Activated naive CD4-positive, alpha-beta T cell treated with anti-CD3 and anti-CD28 coated beads, Interleukin-2, amount 10 ng/mL, durations not matched to agents 7 days and 5 days (primary cell): ENCODE data around the gene TMEM132A.
A peak's percentile ranks its signal among the peaks of the same experiment; 100 is the strongest.

ENCODE experiments used
- CTCF ChIA-PET: fragments of 350-600 bp; sonication (Branson Sonifier 250); formaldehyde crosslinking; loops from one replicate; lab custom pipeline; 2021; ENCODE audit warnings: antibody characterized with exemption; lab: Charles Lee
- DNase-seq: peaks from one replicate; pipeline ENCODE4 v3.0.0-alpha.2; 2020
- H3K27ac Mint-ChIP-seq: one replicate; pipeline ENCODE4 v1.8.0; 2021; ENCODE audit warnings: mild to moderate bottlenecking, moderate library complexity, mixed read lengths
- H3K27me3 Mint-ChIP-seq: one replicate; pipeline ENCODE4 v1.8.0; 2021; ENCODE audit warnings: mild to moderate bottlenecking, mixed read lengths
- H3K36me3 Mint-ChIP-seq: one replicate; pipeline ENCODE4 v1.8.0; 2021; ENCODE audit warnings: mixed read lengths
- H3K4me1 Mint-ChIP-seq: one replicate; pipeline ENCODE4 v1.8.0; 2021; ENCODE audit warnings: mixed read lengths
- H3K4me3 Mint-ChIP-seq: one replicate; pipeline ENCODE4 v1.8.0; 2021; ENCODE audit warnings: mild to moderate bottlenecking, moderate library complexity, mixed read lengths
- H3K9me3 Mint-ChIP-seq: one replicate; pipeline ENCODE4 v1.8.0; 2021; ENCODE audit warnings: mixed read lengths

Gene TMEM132A

DNA sequence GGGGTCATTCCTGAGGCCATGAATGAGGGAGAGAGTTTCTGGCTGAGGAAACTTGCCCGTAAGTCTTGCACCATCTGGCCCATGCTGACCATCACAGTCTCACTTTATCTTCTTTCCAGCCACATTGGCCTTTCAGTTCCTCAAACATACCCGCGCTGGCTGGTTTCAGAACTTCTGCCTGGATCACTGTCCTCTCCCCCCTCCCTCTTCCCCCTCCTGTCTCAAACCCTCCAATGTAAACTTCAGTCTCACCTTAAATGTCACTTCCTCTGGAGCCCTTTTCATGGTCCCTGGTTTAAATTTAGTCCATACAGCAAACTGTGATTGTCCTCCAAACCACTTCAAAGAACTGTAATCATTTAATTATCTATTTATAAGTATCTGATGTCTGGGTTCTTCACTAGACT lies 14.0 kb upstream of the TMEM132A start:
- DNase-seq, result no peak
- CTCF ChIA-PET, result no interaction called here
- peaks cover under 1% of the 10 kb centered on the region for H3K36me3 Mint-ChIP-seq
- H3K27me3 Mint-ChIP-seq, result peaks cover 22% of the 10 kb centered on the region
- no peak overlapping the region for H3K27ac Mint-ChIP-seq
- H3K4me3 Mint-ChIP-seq, result no peak overlapping the region
- no peaks in the 10 kb centered on the region for H3K9me3 Mint-ChIP-seq
- peaks cover 52% of the 10 kb centered on the region for H3K4me1 Mint-ChIP-seq

- no peaks in the 10 kb centered on the region for H3K9me3 Mint-ChIP-seq
- peaks cover 54% of the 10 kb centered on the region for H3K4me1 Mint-ChIP-seq
- no peak overlapping the region for H3K27ac Mint-ChIP-seq
- CTCF ChIA-PET, result interaction anchor here (5.5 kb wide), 1 partner anchor 8 kb away, joined by 57 read pairs; the partner anchor contains the start of gene PRPF19
- peaks cover 22% of the 10 kb centered on the region for H3K27me3 Mint-ChIP-seq
- no peak for DNase-seq
- no peak overlapping the region for H3K4me3 Mint-ChIP-seq
- peaks cover 2% of the 10 kb centered on the region for H3K36me3 Mint-ChIP-seq
These were observed 13.4 kb upstream of the TMEM132A start for GRCh38 chr11:60910711-60911380.

GRCh38 chr11:60912223-60912850 lies 11.9 kb upstream of the TMEM132A start:
- peaks cover 4% of the 10 kb centered on the region for H3K36me3 Mint-ChIP-seq
- no peaks in the 10 kb centered on the region for H3K9me3 Mint-ChIP-seq
- peak overlapping the region; percentile 77 for H3K27ac Mint-ChIP-seq
- CTCF ChIA-PET, result interaction anchor here (1.2 to 5.5 kb wide), 3 partner anchors 9 to 80 kb away, joined by 3 to 57 read pairs (median 4); partner anchors contain the start of gene PRPF19
- peaks cover 57% of the 10 kb centered on the region for H3K4me1 Mint-ChIP-seq
- H3K27me3 Mint-ChIP-seq, result peaks cover 22% of the 10 kb centered on the region
- no peak for DNase-seq
- H3K4me3 Mint-ChIP-seq, result no peak overlapping the region

- H3K4me1 Mint-ChIP-seq, result peaks cover 54% of the 10 kb centered on the region
- peak overlapping the region; percentile 92 for H3K4me3 Mint-ChIP-seq
These were observed 11.3 kb upstream of the TMEM132A start for GRCh38 chr11:60912851-60913528.

DNA sequence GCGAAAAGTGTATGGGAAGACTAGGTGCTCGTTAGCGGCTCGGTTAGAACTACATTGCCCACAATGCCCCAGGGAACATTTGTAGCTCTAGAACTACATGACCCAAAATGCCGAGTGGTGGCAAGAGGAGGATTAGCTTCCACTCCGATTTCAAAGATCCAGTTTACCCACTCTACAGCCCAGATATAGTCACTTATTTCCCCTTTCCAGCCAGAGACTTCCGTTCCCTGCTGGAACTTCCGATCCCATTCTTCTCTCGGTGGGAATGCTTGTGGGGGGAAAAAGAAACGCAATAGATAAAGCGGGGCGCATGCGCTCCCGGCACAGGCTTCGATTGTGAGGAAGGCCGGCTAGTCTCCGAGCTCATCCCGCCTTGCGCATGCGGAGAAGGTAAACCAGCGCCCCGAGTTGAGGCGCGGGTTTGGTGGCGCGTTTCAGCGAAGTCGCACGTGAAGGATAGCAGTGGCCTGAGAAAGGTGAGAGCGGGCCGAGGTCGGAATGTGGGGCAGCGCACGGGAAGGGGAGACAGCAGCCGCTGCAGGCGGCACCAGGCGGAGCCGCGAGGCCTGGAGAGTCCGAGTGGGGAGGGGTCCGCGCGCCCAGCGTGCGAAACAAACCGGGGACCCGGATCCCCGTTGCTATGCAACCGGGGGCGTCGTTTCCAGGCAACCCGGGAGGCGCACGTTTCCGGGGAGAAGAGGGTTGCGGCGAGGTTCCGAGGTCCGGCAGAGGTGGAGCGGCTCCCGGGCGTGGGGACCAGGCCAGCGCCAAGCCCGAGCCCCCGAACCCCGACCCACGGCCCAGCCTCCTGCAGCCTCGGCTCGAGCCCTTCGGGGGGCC lies 10.2 kb upstream of the TMEM132A start, which contains the start of gene TMEM109:
Gene TMEM109, plus strand, starts transcription at position 366 of the 840 bp plus-strand sequence. CDS start 5,536 bp downstream, outside the sequence.
- H3K36me3 Mint-ChIP-seq, result peaks cover 4% of the 10 kb centered on the region
- H3K27ac Mint-ChIP-seq, result peak within 1 kb of the TSS; percentile 96
- peaks cover 11% of the 10 kb centered on the region for H3K27me3 Mint-ChIP-seq
- peaks cover 57% of the 10 kb centered on the region for H3K4me1 Mint-ChIP-seq
- CTCF ChIA-PET, result interaction anchor here (0.7 to 5.5 kb wide), 6 partner anchors 11 to 472 kb away, joined by 3 to 57 read pairs (median 4); partner anchors contain the start of gene PRPF19
- DNase-seq, result peak; percentile 91
- H3K4me3 Mint-ChIP-seq, result peak within 1 kb of the TSS; percentile 92
- no peaks in the 10 kb centered on the region for H3K9me3 Mint-ChIP-seq

More at GRCh38 chr11:60912851-60913528, 11.3 kb upstream of the TMEM132A start:
- H3K27me3 Mint-ChIP-seq, result peaks cover 18% of the 10 kb centered on the region
- CTCF ChIA-PET, result interaction anchor here (0.6 to 5.5 kb wide), 6 partner anchors 10 to 473 kb away, joined by 3 to 57 read pairs (median 4); partner anchors contain the start of gene PRPF19
- no peak for DNase-seq
- H3K27ac Mint-ChIP-seq, result peak overlapping the region; percentile 96
- H3K9me3 Mint-ChIP-seq, result no peaks in the 10 kb centered on the region
- peaks cover 4% of the 10 kb centered on the region for H3K36me3 Mint-ChIP-seq

- CTCF ChIA-PET, result interaction anchor here (0.8 to 5.5 kb wide), 14 partner anchors 12 to 471 kb away, joined by 3 to 57 read pairs (median 4); partner anchors contain the start of gene PRPF19
- DNase-seq, result peak; percentile 58
- H3K36me3 Mint-ChIP-seq, result peaks cover 4% of the 10 kb centered on the region
- H3K27me3 Mint-ChIP-seq, result peaks cover 7% of the 10 kb centered on the region
- H3K9me3 Mint-ChIP-seq, result no peaks in the 10 kb centered on the region
- H3K27ac Mint-ChIP-seq, result peak overlapping the region; percentile 95
- peaks cover 60% of the 10 kb centered on the region for H3K4me1 Mint-ChIP-seq
- peak overlapping the region; percentile 92 for H3K4me3 Mint-ChIP-seq
These were observed 9.5 kb upstream of the TMEM132A start for GRCh38 chr11:60914633-60915247.

DNA sequence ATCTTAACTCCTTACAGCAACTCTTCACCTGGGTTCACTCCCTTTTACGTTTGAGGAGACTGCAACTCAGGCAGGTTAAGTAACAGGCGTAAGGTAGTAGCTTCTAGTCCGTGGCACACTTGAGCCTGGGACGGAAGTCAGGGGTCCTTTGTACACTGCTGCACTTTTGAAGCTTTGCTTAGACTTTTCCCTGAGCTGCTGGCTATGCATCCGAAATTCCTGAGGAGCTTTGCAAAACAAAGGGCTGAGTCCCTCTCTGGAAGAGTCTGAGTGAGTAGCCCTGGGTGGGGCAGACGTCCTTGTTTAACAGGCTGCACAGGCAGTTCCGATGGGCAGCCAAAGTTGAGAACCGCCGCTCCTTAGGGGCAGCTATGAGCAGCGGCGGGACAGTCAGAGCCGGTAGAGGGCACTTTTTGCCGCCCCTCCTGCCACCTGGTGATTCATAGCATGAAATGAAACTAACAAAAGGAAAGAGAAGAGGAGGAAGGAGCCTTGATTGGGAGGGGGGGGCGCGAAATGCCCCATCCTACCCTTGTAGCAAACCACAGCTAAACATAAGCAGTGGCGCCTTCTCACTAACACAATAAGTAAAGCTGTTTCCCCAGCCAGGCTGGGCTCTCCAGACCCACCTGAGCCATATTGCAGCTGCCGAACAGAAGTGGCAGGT lies 8.9 kb upstream of the TMEM132A start:
- H3K4me1 Mint-ChIP-seq, result peaks cover 58% of the 10 kb centered on the region
- DNase-seq, result peak; percentile 88
- CTCF ChIA-PET, result interaction anchor here (0.7 to 5.5 kb wide), 15 partner anchors 8 to 276 kb away, joined by 3 to 57 read pairs (median 3); partner anchors contain the start of gene PRPF19
- H3K9me3 Mint-ChIP-seq, result no peaks in the 10 kb centered on the region
- H3K27me3 Mint-ChIP-seq, result peaks cover under 1% of the 10 kb centered on the region
- H3K36me3 Mint-ChIP-seq, result peaks cover 5% of the 10 kb centered on the region
- peak overlapping the region; percentile 92 for H3K4me3 Mint-ChIP-seq
- peak overlapping the region; percentile 95 for H3K27ac Mint-ChIP-seq

GRCh38 chr11:60916669-60917206 lies 7.5 kb upstream of the TMEM132A start:
- H3K27me3 Mint-ChIP-seq, result no peaks in the 10 kb centered on the region
- H3K4me1 Mint-ChIP-seq, result peaks cover 48% of the 10 kb centered on the region
- no peaks in the 10 kb centered on the region for H3K9me3 Mint-ChIP-seq
- CTCF ChIA-PET, result interaction anchor here (2.7 kb wide), 1 partner anchor 86 kb away, joined by 9 read pairs; no protein-coding TSS in a partner anchor
- H3K36me3 Mint-ChIP-seq, result peaks cover 12% of the 10 kb centered on the region
- no peak overlapping the region for H3K27ac Mint-ChIP-seq
- no peak for DNase-seq
- peak overlapping the region; percentile 28 for H3K4me3 Mint-ChIP-seq

DNA sequence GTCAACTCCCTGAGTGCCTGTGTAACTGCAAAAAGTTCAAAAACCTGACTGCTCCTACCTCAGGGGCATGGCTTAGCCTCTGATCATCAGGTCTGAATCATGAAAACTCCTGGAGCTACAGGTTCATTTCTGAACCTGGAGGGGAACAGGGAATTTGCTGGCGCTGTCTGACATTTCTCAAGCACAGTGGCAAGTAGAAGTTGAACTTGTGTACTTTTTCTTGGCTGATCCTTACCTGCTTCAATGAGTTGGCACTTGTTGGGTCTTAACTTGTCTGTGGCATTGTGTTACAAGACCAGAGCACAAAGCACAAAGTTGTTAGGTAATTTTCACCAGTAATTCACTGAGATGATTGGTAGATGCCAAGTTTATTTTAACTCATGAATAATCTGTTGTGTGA lies 7.0 kb upstream of the TMEM132A start:
- Mint-ChIP-seq H3K27ac (peak overlapping the region; percentile 13), H3K36me3 (peaks cover 14% of the 10 kb centered on the region), H3K9me3 (no peaks in the 10 kb centered on the region), H3K4me1 (peaks cover 42% of the 10 kb centered on the region), H3K4me3 (no peak overlapping the region), H3K27me3 (no peaks in the 10 kb centered on the region)
- DNase-seq, result no peak
- CTCF ChIA-PET, result interaction anchor here (2.7 kb wide), 1 partner anchor 86 kb away, joined by 9 read pairs; no protein-coding TSS in a partner anchor

- no peak for DNase-seq
- CTCF ChIA-PET, result interaction anchor here (0.9 to 1.0 kb wide), 2 partner anchors 10 to 163 kb away, joined by 3 to 4 read pairs; no protein-coding TSS in a partner anchor
- no peak overlapping the region for H3K27ac Mint-ChIP-seq
- H3K4me1 Mint-ChIP-seq, result peaks cover 32% of the 10 kb centered on the region
- no peaks in the 10 kb centered on the region for H3K9me3 Mint-ChIP-seq
- H3K27me3 Mint-ChIP-seq, result peaks cover 7% of the 10 kb centered on the region
- no peak overlapping the region for H3K4me3 Mint-ChIP-seq
- H3K36me3 Mint-ChIP-seq, result peaks cover 22% of the 10 kb centered on the region
These were observed 5.9 kb upstream of the TMEM132A start for GRCh38 chr11:60918251-60918938.

GRCh38 chr11:60918939-60919265 lies 5.4 kb upstream of the TMEM132A start:
- Mint-ChIP-seq H3K27me3 (peaks cover 12% of the 10 kb centered on the region), H3K9me3 (no peaks in the 10 kb centered on the region), H3K4me3 (no peak overlapping the region), H3K4me1 (peaks cover 30% of the 10 kb centered on the region), H3K27ac (no peak overlapping the region), H3K36me3 (peaks cover 24% of the 10 kb centered on the region)
- CTCF ChIA-PET, result interaction anchor here (0.9 to 1.0 kb wide), 2 partner anchors 9 to 163 kb away, joined by 3 to 4 read pairs; no protein-coding TSS in a partner anchor
- DNase-seq, result no peak

GRCh38 chr11:60919320-60919719 lies 4.9 kb upstream of the TMEM132A start:
- peaks cover 16% of the 10 kb centered on the region for H3K27me3 Mint-ChIP-seq
- peaks cover 33% of the 10 kb centered on the region for H3K4me1 Mint-ChIP-seq
- H3K9me3 Mint-ChIP-seq, result no peaks in the 10 kb centered on the region
- H3K4me3 Mint-ChIP-seq, result no peak overlapping the region
- H3K36me3 Mint-ChIP-seq, result peaks cover 26% of the 10 kb centered on the region
- H3K27ac Mint-ChIP-seq, result no peak overlapping the region
- no peak for DNase-seq
- CTCF ChIA-PET, result interaction anchor here (0.9 to 1.0 kb wide), 2 partner anchors 9 to 162 kb away, joined by 3 to 4 read pairs; no protein-coding TSS in a partner anchor
